Caco-2 (cell line): Measurements from ENCODE around the gene PRKAR1B. TPM values are rescaled to one million over a fixed set of nuclear protein-coding genes. Genes with fewer than 3 reads are reported as not detected.

Experiments used
- BruUV-seq: library from RNA; stranded (reverse); fragments of 400-500 nt; replicated peaks from 2 replicates; lab custom pipeline; 2021; lab: Mats Ljungman, UMichigan
- CTCF ChIA-PET: fragments of 300-600 bp; sonication (Branson Sonifier 250); formaldehyde crosslinking; loops from one replicate; lab custom pipeline; 2022; ENCODE audit warnings: antibody characterized with exemption; lab: Charles Lee
- POLR2A ChIA-PET: fragments of 300-600 bp; sonication (Branson Sonifier 250); formaldehyde crosslinking; loops from one replicate; lab custom pipeline; 2022; ENCODE audit warnings: antibody characterized with exemption; lab: Charles Lee
- DNase-seq, 2 experiments: peaks; one replicate each; pipeline versions ENCODE4 v3.0.0 to v3.0.0-alpha.2; 2020 to 2022
- H3K27me3 ChIP-seq: replicated peaks from 2 replicates; pipeline ENCODE4 v1.6.0; 2011; ENCODE audit warnings: low read length; ENCODE audit not compliant: control insufficient read depth, insufficient read depth
- H3K36me3 ChIP-seq: 2 replicates; pipeline ENCODE4 v1.5.1; 2011; ENCODE audit warnings: low read length; ENCODE audit not compliant: control insufficient read depth, insufficient read depth
- H3K4me1 ChIP-seq: fragments of 250-450 bp; sonication (Bioruptor Pico); 2 replicates; pipeline ENCODE4 v1.5.1; 2020; ENCODE audit warnings: mild to moderate bottlenecking
- H3K4me3 ChIP-seq: 2 replicates; pipeline ENCODE4 v1.5.1; 2011; ENCODE audit warnings: low read depth, mild to moderate bottlenecking, control low read depth, low read length
- H3K9me3 ChIP-seq: fragments of 250-450 bp; sonication (Bioruptor Pico); 2 replicates; pipeline ENCODE4 v1.5.1; 2020; ENCODE audit warnings: mild to moderate bottlenecking, moderate library complexity
- H3K27ac Mint-ChIP-seq: one replicate; pipeline ENCODE4 v1.8.0; 2022; ENCODE audit warnings: mixed read lengths; ENCODE audit not compliant: unreplicated experiment
- H3K27me3 Mint-ChIP-seq: one replicate; pipeline ENCODE4 v1.8.0; 2022; ENCODE audit warnings: mixed read lengths; ENCODE audit not compliant: insufficient read depth, unreplicated experiment
- H3K36me3 Mint-ChIP-seq: one replicate; pipeline ENCODE4 v1.8.0; 2022; ENCODE audit warnings: mild to moderate bottlenecking, mixed read lengths; ENCODE audit not compliant: insufficient read depth, unreplicated experiment
- H3K4me1 Mint-ChIP-seq: one replicate; pipeline ENCODE4 v1.8.0; 2022; ENCODE audit warnings: low read depth, mixed read lengths; ENCODE audit not compliant: unreplicated experiment
- H3K4me3 Mint-ChIP-seq: one replicate; pipeline ENCODE4 v1.8.0; 2022; ENCODE audit warnings: mild to moderate bottlenecking, moderate library complexity, mixed read lengths; ENCODE audit not compliant: unreplicated experiment
- H3K9me3 Mint-ChIP-seq: one replicate; pipeline ENCODE4 v1.8.0; 2022; ENCODE audit warnings: mixed read lengths; ENCODE audit not compliant: unreplicated experiment
- CTCF ChIP-seq, 2 experiments: fragments of 200-600 bp in 1 of 2; IDR thresholded peaks; 1 replicate in 1 of 2; 2 replicates in 1 of 2; pipeline versions ENCODE4 v1.5.1 to v1.8.0; 2011 to 2022; ENCODE audit warnings: antibody characterized with exemption in 1 of 2, control low read depth in 1 of 2, inconsistent platforms in 1 of 2, low read depth in 1 of 2, low read length in 1 of 2, mild to moderate bottlenecking in 1 of 2, moderate library complexity in 1 of 2; ENCODE audit not compliant: insufficient read depth in 1 of 2, severe bottlenecking in 1 of 2, unreplicated experiment in 1 of 2
- intact Hi-C: fragments of 100-400 bp; cut with micrococcal nuclease; formaldehyde crosslinking; loops from one replicate; pipeline ENCODE4 v1.10.0; 2022; ENCODE audit not compliant: unreplicated experiment
- total RNA-seq: library from RNA; stranded (reverse); gene quantifications from 2 replicates; pipeline ENCODE4 v1.2.3, GENCODE V29; 2022

The PRKAR1B gene
- total RNA-seq, 1 experiment from 2014 or later = 56.6 TPM

- BruUV-seq = no TSS peak
Observed at GRCh38 chr7:711922-712380, 15.1 kb downstream of the PRKAR1B start.

GRCh38 chr7:711093-711921, 15.8 kb downstream of the PRKAR1B start:
- H3K36me3 Mint-ChIP-seq = peaks cover 37% of the 10 kb centered on the region
- no peaks in the 10 kb centered on the region for H3K9me3 ChIP-seq
- H3K36me3 ChIP-seq = no peaks in the 10 kb centered on the region
- peaks cover 4% of the 10 kb centered on the region for H3K4me1 Mint-ChIP-seq
- CTCF ChIA-PET = no interaction called here
- H3K4me3 Mint-ChIP-seq = no peak overlapping the region
- no TSS peak for BruUV-seq
- no peaks in the 10 kb centered on the region for H3K27me3 ChIP-seq
- DNase-seq = peak in 1 of 2 experiments; percentile 32
- peaks cover 1% of the 10 kb centered on the region for H3K4me1 ChIP-seq
- no peak for TF ChIP-seq CTCF (IDR thresholded peaks at IDR 0.05; ENCODE audit: insufficient read depth in 1 of 2, low read depth in 1 of 2, low read length in 1 of 2, severe bottlenecking in 1 of 2, unreplicated experiment in 1 of 2)
- H3K4me3 ChIP-seq = no peak overlapping the region
- no peak overlapping the region for H3K27ac Mint-ChIP-seq
- intact Hi-C loops = no loop called here
- H3K27me3 Mint-ChIP-seq = no peaks in the 10 kb centered on the region
- no peaks in the 10 kb centered on the region for H3K9me3 Mint-ChIP-seq
- POLR2A ChIA-PET = no interaction called here

More at GRCh38 chr7:711922-712380, 15.1 kb downstream of the PRKAR1B start:
- no peaks in the 10 kb centered on the region for H3K9me3 Mint-ChIP-seq
- Histone ChIP-seq H3K36me3 (no peaks in the 10 kb centered on the region), H3K9me3 (no peaks in the 10 kb centered on the region), H3K4me1 (peaks cover 8% of the 10 kb centered on the region), H3K4me3 (no peak overlapping the region), H3K27me3 (no peaks in the 10 kb centered on the region)
- H3K27ac Mint-ChIP-seq = no peak overlapping the region
- DNase-seq = peak in 1 of 2 experiments; percentile 7
- TF ChIP-seq CTCF (IDR thresholded peaks at IDR 0.05; ENCODE audit: insufficient read depth in 1 of 2, low read depth in 1 of 2, low read length in 1 of 2, severe bottlenecking in 1 of 2, unreplicated experiment in 1 of 2) = no peak
- H3K4me3 Mint-ChIP-seq = no peak overlapping the region
- H3K4me1 Mint-ChIP-seq = peaks cover 7% of the 10 kb centered on the region
- intact Hi-C loops = no loop called here
- ChIA-PET CTCF (no interaction called here), POLR2A (no interaction called here)
- H3K36me3 Mint-ChIP-seq = peaks cover 40% of the 10 kb centered on the region
- H3K27me3 Mint-ChIP-seq = no peaks in the 10 kb centered on the region

GRCh38 chr7:710161-710560, 16.9 kb downstream of the PRKAR1B start:
- H3K27ac Mint-ChIP-seq = no peak overlapping the region
- Histone ChIP-seq H3K4me1 (no peaks in the 10 kb centered on the region), H3K36me3 (no peaks in the 10 kb centered on the region), H3K4me3 (no peak overlapping the region), H3K9me3 (no peaks in the 10 kb centered on the region), H3K27me3 (no peaks in the 10 kb centered on the region)
- peak in 1 of 2 experiments; percentile 20 for DNase-seq
- no peaks in the 10 kb centered on the region for H3K9me3 Mint-ChIP-seq
- no peak overlapping the region for H3K4me3 Mint-ChIP-seq
- no peak for TF ChIP-seq CTCF (IDR thresholded peaks at IDR 0.05; ENCODE audit: insufficient read depth in 1 of 2, low read depth in 1 of 2, low read length in 1 of 2, severe bottlenecking in 1 of 2, unreplicated experiment in 1 of 2)
- no TSS peak for BruUV-seq
- no peaks in the 10 kb centered on the region for H3K4me1 Mint-ChIP-seq
- intact Hi-C loops = no loop called here
- H3K36me3 Mint-ChIP-seq = peaks cover 33% of the 10 kb centered on the region
- H3K27me3 Mint-ChIP-seq = no peaks in the 10 kb centered on the region
- ChIA-PET CTCF (no interaction called here), POLR2A (no interaction called here)
